ENCODE data around the gene SLC6A2.

DNA sequence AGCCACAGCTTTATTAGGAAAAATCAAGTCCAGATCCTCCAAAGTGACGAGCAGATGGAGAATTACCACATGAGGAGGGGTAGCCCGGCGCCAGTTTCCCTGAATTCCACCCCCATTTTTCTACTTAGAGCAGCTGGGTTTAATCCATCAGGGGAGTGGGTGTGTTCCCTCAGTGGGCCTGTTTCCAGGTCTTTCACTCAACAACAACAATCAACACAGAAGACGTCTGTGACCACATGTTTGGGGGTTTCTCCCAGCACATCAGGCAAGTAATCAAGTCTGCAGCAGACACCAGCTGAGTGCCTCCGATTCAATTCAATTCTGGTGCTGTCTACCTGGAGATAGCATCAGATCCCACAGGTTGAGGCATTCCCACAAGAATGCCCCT, 6.8 kb downstream of the SLC6A2 start:
- TF ChIP-seq POLR2A (IDR thresholded peaks at IDR 0.05) (no peak), CTCF (IDR thresholded peaks at IDR 0.05) (no peak), POLR2AphosphoS5 (IDR thresholded peaks at IDR 0.05) (no peak)
